A673 (cell line): ENCODE measurements around the gene IGFBPL1.

Experiments
- CTCF ChIP-seq: fragments of 300-800, 200-600 bp; sonication (generic); conservative IDR thresholded peaks from 2 replicates; pipeline ENCODE4 v1.5.1; 2017; ENCODE audit warnings: low read depth, mild to moderate bottlenecking, antibody characterized with exemption, low read length, moderate library complexity, mixed read lengths
- EZH2 ChIP-seq: fragments of 200-600 bp; sonication (generic); IDR thresholded peaks from 2 replicates; pipeline ENCODE4 v1.6.1; 2017; ENCODE audit warnings: borderline replicate concordance, low read depth, mild to moderate bottlenecking, mixed read lengths, antibody characterized with exemption, low read length; ENCODE audit not compliant: poor library complexity, severe bottlenecking

GRCh38 chr9:38390851-38391250 is 33.4 kb downstream of the IGFBPL1 start:
- TF ChIP-seq EZH2 (no peak), CTCF (no peak)
